HG03342 (cell line): ENCODE results near the gene NXPH2.

Source experiments
- ATAC-seq: cut with Tn5 transposase; IDR thresholded peaks from one replicate; pipeline ENCODE4 v1.9.1; 2021; ENCODE audit warnings: mild to moderate bottlenecking, moderate library complexity; ENCODE audit not compliant: unreplicated experiment

Gene NXPH2

DNA sequence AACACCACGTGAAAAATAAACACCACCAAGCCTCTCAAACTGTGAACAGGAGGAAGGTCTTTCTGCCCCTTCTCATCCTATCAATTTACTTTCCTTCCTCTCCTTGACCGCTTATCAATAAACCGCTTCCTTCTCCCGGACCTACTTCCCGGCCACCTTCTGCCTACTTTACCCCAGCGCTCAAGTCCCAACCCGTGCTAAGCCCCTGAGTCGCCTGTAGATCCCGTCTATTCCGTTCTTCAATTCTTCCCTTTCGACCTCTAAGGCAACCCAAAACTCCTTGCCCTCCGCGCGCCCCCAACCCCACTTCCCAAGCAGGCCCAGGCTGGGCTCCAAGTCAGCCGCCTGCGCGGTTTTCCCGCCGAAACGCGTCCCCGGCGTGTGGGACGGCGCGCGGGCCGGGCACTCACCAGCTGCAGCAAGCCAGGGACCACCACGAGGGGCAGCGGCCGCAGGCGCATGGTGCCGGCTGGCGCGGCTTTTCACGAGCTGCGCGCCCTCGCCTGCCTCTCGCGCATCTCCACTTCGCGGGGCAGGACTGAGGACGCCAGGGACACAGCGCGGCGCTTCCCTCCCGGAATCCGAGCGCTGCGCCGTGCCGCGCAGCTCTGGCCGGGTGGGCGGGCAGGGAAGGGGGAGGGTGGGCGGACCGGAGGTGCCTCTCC lies at the start of gene NXPH2:
Gene NXPH2, minus strand, starts transcription at position 610 of the 665 bp plus-strand sequence. Its CDS starts 149 bp downstream, at position 461.
- no peak for ATAC-seq

DNA sequence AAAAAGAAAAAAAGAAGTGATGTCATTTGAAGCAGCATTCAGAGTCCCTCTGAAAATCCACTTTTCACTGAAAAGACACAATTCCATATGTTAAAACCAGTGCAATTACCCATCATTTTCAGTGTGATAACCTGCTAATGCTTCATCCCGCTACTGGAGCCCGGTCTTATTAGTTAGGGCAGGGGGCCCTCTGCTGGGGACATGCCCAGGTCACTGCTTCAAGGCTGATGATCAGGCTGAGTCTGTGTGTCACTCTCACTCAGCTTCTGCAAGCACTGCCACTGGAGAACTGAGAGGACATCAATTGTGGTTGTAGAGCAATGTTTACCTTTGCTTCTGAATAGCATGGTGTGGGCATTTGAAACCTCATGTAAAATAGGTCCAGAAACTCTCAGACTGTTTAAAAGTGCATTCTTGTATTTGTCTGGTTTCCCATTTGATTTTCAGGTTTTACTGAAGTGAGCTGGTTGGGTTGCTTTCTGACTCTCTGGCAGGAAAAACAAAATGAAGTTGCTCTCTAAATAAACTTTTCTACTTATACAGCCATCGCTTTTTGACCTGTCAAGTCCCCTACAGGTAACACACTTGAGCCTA lies 49.2 kb upstream of the NXPH2 start:
- peak; percentile 69 for ATAC-seq

GRCh38 chr2:138827426-138828054 lies 47.4 kb upstream of the NXPH2 start:
- peak; percentile 68 for ATAC-seq

DNA sequence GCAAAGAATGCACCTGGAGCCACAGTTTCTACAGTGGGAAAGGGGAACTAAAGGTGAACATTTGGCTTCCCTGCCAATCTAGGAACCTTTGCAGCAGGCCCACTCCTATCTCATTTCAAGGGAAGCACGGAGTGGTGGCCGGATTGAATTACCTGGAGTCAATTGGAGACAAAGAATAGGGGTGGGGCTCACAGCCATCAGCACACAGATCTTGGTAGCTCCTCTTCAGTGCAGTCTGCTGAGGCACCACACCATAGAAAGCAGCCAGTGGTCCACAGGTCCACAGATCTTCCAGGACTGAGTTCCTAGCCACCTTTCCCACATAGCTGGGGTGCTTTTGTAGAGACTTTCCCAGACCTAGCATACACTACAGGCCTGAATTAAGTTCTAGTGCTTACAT lies 43.5 kb upstream of the NXPH2 start:
- ATAC-seq: no peak

GRCh38 chr2:138819964-138820363 lies 39.8 kb upstream of the NXPH2 start:
- ATAC-seq: no peak

DNA sequence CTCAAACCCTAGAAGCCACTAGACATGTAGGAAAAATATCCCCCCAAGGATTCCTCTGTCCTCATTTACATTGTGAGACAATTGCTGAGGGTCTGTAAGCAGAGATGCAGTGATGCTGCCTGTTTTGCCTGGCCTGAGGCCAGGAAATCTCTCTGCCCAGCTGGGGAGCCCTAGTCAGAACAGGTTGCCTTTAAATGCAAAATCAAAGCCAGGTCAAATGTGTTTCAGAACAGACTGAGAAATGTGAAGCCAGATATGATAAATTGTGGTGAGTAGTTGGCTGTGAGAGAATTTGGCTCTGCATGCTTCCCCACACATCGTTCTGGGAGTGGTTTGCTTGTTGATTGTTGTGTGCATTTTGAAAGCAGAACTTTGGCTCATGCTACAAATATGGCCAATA lies 38.4 kb upstream of the NXPH2 start:
- ATAC-seq: no peak

DNA sequence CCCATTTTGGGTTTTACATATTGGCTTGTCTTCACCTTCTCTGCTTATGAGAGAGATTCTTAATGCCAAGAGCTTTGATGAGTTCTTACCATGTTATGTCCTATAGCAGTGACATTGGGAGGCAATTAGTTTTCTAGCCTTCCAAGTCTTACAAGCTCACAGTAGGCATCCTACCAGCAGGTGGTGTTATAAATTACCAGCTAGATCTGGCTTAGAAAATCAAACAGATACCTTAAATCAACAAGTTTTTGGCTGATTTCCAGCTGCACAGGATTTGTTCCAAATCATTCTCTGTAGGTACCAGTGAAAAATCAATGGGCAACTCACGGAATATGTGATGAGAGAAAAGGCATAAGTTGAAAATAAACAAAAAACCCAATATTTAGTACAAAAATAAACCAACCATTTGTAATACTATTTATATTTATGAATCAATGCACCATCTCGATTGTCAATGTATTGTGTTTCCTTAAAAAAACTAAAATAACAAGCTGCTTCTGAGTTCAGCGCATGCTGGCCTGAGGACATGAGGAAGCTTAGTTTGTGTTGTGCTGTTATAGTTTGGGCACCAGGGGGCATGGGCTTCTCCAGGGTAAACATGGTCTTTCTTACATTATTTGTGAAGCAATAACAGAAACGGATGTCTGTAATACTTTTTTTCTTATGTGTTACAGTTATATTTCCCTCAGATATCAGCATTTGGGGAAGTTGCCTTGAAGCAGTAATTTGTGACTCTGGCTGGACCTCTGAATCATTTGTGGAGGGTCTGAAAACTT lies 34.1 kb upstream of the NXPH2 start:
- peak; percentile 76 for ATAC-seq

DNA sequence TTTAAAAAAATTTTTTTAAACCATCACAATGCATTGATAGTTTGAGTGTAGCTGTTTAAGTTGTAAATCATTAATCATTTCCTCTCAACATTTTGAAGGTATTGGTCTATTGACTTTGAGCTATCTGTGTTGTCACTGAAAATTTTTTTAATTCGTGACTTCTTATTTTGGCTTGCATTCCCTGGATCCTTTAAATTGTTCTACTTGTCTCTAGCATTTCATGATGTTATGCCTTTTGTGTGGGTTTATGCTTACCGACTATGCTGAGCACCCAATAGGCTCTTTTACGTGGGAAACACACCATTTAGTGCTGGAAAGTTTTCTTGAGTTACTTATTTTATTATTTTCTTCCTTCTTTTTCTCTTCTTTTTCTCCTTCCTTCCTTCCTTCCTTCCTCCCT lies 31.2 kb upstream of the NXPH2 start:
- ATAC-seq: no peak

GRCh38 chr2:138794724-138795123 lies 14.5 kb upstream of the NXPH2 start:
- no peak for ATAC-seq

DNA sequence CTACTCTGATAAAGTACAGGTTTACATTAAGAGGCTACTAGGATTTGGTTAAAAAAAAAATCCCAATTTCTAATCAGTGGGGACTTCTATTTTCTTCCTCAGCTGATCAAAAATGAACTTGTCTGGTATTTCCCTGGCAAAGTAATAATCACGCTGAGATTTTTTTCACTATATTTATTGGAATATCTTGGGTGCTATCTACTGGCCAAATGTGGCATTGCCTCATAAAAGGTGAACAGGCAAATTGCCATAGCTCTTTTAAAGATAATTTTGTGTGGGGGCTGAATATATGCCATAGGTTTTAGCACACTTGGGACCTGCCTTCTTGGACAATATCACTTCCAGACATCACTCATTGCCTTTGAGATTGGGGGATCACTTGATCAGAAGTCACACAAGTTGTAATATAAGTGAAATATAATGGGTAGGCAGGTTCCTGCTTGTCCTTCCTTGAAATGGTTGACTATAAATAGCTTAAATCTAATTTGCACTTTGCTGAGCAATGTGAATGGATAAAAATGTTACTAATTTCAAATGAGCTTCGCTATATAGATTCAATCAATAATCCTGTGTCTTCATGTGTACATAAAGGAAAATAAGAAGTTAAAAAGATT lies 7.0 kb upstream of the NXPH2 start:
- no peak for ATAC-seq

DNA sequence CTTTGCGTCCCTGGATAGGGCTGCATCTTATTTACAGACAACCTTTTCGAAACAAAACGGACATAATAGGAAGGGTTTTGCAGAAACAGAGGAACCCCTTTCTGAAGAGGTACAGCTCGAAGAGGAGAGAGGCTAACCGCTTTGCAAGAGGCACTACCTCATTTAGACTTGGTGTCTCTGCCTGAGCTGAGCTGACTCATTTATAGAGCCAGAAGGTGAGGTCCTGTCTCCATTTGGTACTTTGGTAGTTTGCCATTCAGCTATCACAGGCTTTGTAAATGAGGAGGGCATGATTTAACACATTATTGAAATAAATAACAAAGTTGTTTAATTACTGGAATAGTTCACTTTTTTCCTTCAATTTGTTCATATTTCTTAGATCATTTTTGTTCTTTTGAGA lies 2.2 kb upstream of the NXPH2 start:
- ATAC-seq: no peak

GRCh38 chr2:138780908-138781307 lies 718 bp upstream of the NXPH2 start:
- ATAC-seq: no peak

GRCh38 chr2:138780446-138780880 lies 273 bp upstream of the NXPH2 start:
- ATAC-seq: no peak

- no peak for ATAC-seq
Observed at GRCh38 chr2:138779406-138779780, 797 bp downstream of the NXPH2 start.

DNA sequence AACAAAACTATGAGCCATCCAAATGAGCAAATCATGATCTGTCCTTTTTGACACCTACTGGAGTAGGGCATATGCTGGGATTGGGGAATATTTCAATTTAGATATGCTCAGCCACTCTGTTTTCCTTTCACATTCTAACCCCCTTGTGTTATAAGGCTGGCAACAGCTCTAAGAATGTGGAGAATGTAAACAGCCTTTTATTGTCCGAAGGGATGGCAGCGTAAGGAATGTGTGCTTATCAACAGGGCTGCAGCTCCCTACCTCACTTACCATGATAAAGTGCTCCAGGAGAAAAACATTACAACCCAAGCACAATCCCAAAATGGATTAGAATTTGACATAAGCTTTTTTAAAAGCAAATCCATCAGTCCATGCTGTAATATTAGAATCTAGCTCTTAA lies 2.2 kb downstream of the NXPH2 start:
- ATAC-seq: no peak

DNA sequence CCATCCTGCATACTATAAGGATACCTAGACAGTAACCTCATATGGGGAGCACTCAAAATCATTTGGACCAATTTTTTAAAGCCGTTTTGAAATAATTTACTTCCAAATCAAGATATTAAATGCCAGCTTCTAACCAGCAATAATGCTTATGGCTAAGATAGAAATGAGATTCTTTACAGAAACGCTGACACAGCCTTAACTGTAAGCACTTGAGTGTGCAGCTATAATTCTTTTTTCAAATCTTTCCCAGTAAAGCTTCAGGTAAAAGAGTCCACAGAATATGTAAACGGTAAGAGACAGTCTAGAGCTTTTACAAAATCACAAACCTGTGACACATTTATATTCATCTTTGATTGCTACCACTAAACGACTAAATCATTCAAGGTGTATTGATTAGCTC lies 4.5 kb downstream of the NXPH2 start:
- no peak for ATAC-seq

DNA sequence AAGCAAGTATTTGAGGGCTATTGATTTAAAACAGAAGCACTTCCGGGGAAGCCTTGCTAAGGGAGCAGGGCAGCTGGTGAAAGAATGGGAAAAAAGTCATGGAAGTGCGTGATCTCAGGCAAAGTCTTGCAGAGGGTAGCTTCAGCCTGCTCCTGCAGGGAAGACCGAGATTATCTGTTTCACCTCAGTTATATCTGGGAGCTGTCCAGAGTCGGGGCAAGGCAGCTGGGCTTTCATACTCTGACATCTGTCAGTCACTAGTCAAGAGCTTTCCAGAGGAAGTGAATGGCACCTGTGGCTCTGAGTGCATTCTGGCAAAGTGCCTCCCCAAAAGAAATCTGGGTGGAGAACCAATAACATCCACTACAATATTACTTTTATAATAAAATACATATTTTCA lies 8.7 kb downstream of the NXPH2 start:
- no peak for ATAC-seq

GRCh38 chr2:138767101-138767500 lies 13.1 kb downstream of the NXPH2 start:
- no peak for ATAC-seq

- ATAC-seq: no peak
Observed at GRCh38 chr2:138766464-138766863, 13.7 kb downstream of the NXPH2 start.

DNA sequence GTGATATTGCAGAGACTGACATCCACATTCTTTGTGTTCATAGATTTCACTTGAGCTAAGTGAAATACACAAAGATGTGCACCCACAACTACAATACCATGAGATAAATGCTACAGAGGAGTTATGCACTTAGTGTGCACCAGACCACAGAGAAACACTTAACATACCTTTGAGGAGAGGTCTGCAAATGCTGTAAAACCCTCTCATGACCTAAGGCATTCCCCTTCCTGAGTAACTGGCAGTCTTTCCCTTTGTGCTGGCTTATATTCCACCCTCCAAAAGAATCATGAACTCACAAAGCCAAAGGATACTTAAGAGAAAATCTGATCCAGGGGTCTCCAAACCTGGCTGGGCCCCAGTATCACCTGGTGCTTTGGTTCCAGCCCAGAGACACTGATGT lies 16.2 kb downstream of the NXPH2 start:
- no peak for ATAC-seq

DNA sequence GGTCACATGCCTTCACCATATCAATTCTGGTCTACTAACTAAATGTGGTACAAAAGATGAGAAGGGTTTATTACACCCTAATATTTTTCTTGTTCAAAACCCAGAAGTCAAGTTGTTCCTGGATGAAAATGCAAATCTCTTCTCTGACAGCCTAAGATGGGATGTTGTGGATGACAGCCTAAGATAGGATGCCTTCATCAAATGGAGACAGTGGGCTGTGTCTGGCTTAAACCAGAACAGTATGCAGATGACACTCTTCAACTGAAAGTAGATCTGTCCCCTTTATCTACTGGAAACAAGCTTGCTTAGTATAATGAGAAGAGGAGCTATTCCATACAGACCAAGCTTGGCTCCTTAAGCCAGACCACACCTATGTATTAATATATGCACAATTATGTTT lies 17.7 kb downstream of the NXPH2 start:
- no peak for ATAC-seq
